NCI-H1930 (cell line): ENCODE measurements around the gene TOPORS.

Experiments used
- DNase-seq, 2 experiments: peaks; one replicate each; lab custom pipeline; 2025; lab: John Stamatoyannopoulos, UW

TOPORS gene

GRCh38 chr9:32503008-32503407 lies 49.4 kb downstream of the TOPORS start:
- no peak for DNase-seq

- DNase-seq, result no peak
These were observed 49.9 kb downstream of the TOPORS start for GRCh38 chr9:32502464-32502863.

GRCh38 chr9:32501868-32502267 lies 50.5 kb downstream of the TOPORS start:
- no peak for DNase-seq

- no peak for DNase-seq
These were observed 51.6 kb downstream of the TOPORS start for GRCh38 chr9:32500768-32501167.

- DNase-seq, result no peak
These were observed 54.5 kb downstream of the TOPORS start for GRCh38 chr9:32497921-32498320.

GRCh38 chr9:32490601-32491000 lies 61.8 kb downstream of the TOPORS start:
- DNase-seq, result no peak
